ENCODE measurements around the gene ABCF1. TPM values are rescaled to one million over a fixed set of nuclear protein-coding genes. Genes with fewer than 3 reads are reported as not detected.
A peak's percentile ranks its signal among the peaks of the same experiment; 100 is the strongest.

The ABCF1 gene
- total RNA-seq, 1 donor from 2014 or later = 29.5 TPM

- no peak for TF ChIP-seq POLR2A (IDR thresholded peaks at IDR 0.05)
- no peak overlapping the region for H3K27ac ChIP-seq
- intact Hi-C loops (cut with DNase I) = no loop called here
These were observed 28.5 kb downstream of the ABCF1 start for GRCh38 chr6:30599625-30600324.

GRCh38 chr6:30600451-30600961, 29.3 kb downstream of the ABCF1 start:
- H3K27ac ChIP-seq = no peak overlapping the region

More at GRCh38 chr6:30599625-30600324, 28.5 kb downstream of the ABCF1 start:
- no peak overlapping the region for H3K4me3 ChIP-seq
- no peaks in the 10 kb centered on the region for H3K27me3 ChIP-seq
- H3K4me1 ChIP-seq = no peaks in the 10 kb centered on the region
- H3K36me3 ChIP-seq = peaks cover 9 to 45% of the 10 kb centered on the region in 2 donors
- no peaks in the 10 kb centered on the region for H3K9me3 ChIP-seq
- no peak for DNase-seq (ENCODE audit: extremely low spot score in 2 of 2)

GRCh38 chr6:30601436-30601814, 30.2 kb downstream of the ABCF1 start:
- no peaks in the 10 kb centered on the region for H3K27me3 ChIP-seq
- peaks cover 11 to 62% of the 10 kb centered on the region in 2 donors for H3K36me3 ChIP-seq
- H3K4me3 ChIP-seq = no peak overlapping the region
- DNase-seq (ENCODE audit: extremely low spot score in 2 of 2) = no peak
- no peaks in the 10 kb centered on the region for H3K4me1 ChIP-seq
- TF ChIP-seq POLR2AphosphoS5 (IDR thresholded peaks at IDR 0.05; ENCODE audit: insufficient read depth in 1 of 2, low read depth in 1 of 2) (no peak), CTCF (IDR thresholded peaks at IDR 0.05) (no peak), POLR2A (IDR thresholded peaks at IDR 0.05) (no peak)
- intact Hi-C loops (cut with DNase I) = no loop called here
- no peak overlapping the region for H3K27ac ChIP-seq
- no peaks in the 10 kb centered on the region for H3K9me3 ChIP-seq

More at GRCh38 chr6:30600451-30600961, 29.3 kb downstream of the ABCF1 start:
- peaks cover 9 to 53% of the 10 kb centered on the region in 2 donors for H3K36me3 ChIP-seq
- no peaks in the 10 kb centered on the region for H3K4me1 ChIP-seq
- no peak for TF ChIP-seq POLR2A (IDR thresholded peaks at IDR 0.05)
- no peak for TF ChIP-seq CTCF (IDR thresholded peaks at IDR 0.05)
- TF ChIP-seq POLR2AphosphoS5 (IDR thresholded peaks at IDR 0.05; ENCODE audit: insufficient read depth in 1 of 2, low read depth in 1 of 2) = peak in 1 of 2 donors; percentile 70
- no peaks in the 10 kb centered on the region for H3K9me3 ChIP-seq
- DNase-seq (ENCODE audit: extremely low spot score in 2 of 2) = no peak
- intact Hi-C loops (cut with DNase I) = no loop called here
- H3K27me3 ChIP-seq = no peaks in the 10 kb centered on the region
- no peak overlapping the region for H3K4me3 ChIP-seq

- Histone ChIP-seq H3K4me1 (no peaks in the 10 kb centered on the region), H3K36me3 (peaks cover 14 to 68% of the 10 kb centered on the region in 2 donors), H3K27me3 (no peaks in the 10 kb centered on the region), H3K4me3 (no peak overlapping the region), H3K27ac (no peak overlapping the region), H3K9me3 (no peaks in the 10 kb centered on the region)
- TF ChIP-seq POLR2AphosphoS5 (IDR thresholded peaks at IDR 0.05; ENCODE audit: insufficient read depth in 1 of 2, low read depth in 1 of 2) (peak in 1 of 2 donors; percentile 65), CTCF (IDR thresholded peaks at IDR 0.05) (no peak), POLR2A (IDR thresholded peaks at IDR 0.05) (no peak)
- intact Hi-C loops (cut with DNase I) = no loop called here
- DNase-seq (ENCODE audit: extremely low spot score in 2 of 2) = no peak
These were observed 30.8 kb downstream of the ABCF1 start for GRCh38 chr6:30601815-30602641.

- intact Hi-C loops (cut with DNase I) = no loop called here
- DNase-seq (ENCODE audit: extremely low spot score in 2 of 2) = no peak
- H3K36me3 ChIP-seq = peaks cover 14 to 87% of the 10 kb centered on the region in 2 donors
These were observed 32.7 kb downstream of the ABCF1 start for GRCh38 chr6:30603961-30604360.

More at GRCh38 chr6:30603961-30604360, 32.7 kb downstream of the ABCF1 start:
- Histone ChIP-seq H3K4me1 (peaks cover 2% of the 10 kb centered on the region), H3K27ac (no peak overlapping the region), H3K9me3 (no peaks in the 10 kb centered on the region), H3K27me3 (no peaks in the 10 kb centered on the region), H3K4me3 (no peak overlapping the region)
- TF ChIP-seq CTCF (IDR thresholded peaks at IDR 0.05) = no peak
- no peak for TF ChIP-seq POLR2A (IDR thresholded peaks at IDR 0.05)
- TF ChIP-seq POLR2AphosphoS5 (IDR thresholded peaks at IDR 0.05; ENCODE audit: insufficient read depth in 1 of 2, low read depth in 1 of 2) = no peak

Data from vagina (tissue), 2 donors.